SK-N-SH (cell line): ENCODE data around the gene C1QTNF4. TPM values are rescaled to one million over a fixed set of nuclear protein-coding genes. Genes with fewer than 3 reads are reported as not detected.

ENCODE experiments used
- CTCF ChIA-PET: fragments of 300-600, 350-600 bp; formaldehyde crosslinking; extraction: SDS; loops from one replicate; lab custom pipeline; 2021; lab: Yijun Ruan, JAX
- POLR2A ChIA-PET: fragments of 350-600 bp; sonication (Branson Sonifier 250); formaldehyde crosslinking; extraction: SDS; loops from one replicate; lab custom pipeline; 2020; ENCODE audit warnings: antibody characterized with exemption, inconsistent platforms; lab: Yijun Ruan, JAX
- DNase-seq: peaks from one replicate; pipeline ENCODE4 v3.0.0; 2012
- H2AFZ ChIP-seq: fragments of 200-600 bp; sonication (generic); 2 replicates; pipeline ENCODE4 v1.8.1; 2016; ENCODE audit warnings: antibody characterized with exemption, mild to moderate bottlenecking, low read depth
- H3F3A ChIP-seq: fragments of 200-600 bp; sonication (generic); replicated peaks from 2 replicates; pipeline ENCODE3; 2016; ENCODE audit warnings: antibody characterized with exemption, mild to moderate bottlenecking; ENCODE audit not compliant: insufficient read depth
- H3K27ac ChIP-seq, 2 experiments: fragments of 200-500 bp in 1 of 2; fragments of 200-600 bp in 1 of 2; sonication (Bioruptor generic) in 1 of 2; sonication (generic), shearing (Covaris generic) in 1 of 2; 2 replicates each; pipeline versions ENCODE4 v1.5.1 to v1.6.1; 2014 to 2016; ENCODE audit warnings: low read depth in 2 of 2, inconsistent platforms in 1 of 2, low read length in 1 of 2, mild to moderate bottlenecking in 1 of 2, mixed read lengths in 1 of 2
- H3K27me3 ChIP-seq: fragments of 200-600 bp; sonication (generic), shearing (Covaris generic); 2 replicates; pipeline ENCODE4 v1.6.1; 2016; ENCODE audit warnings: mixed run types; ENCODE audit not compliant: insufficient read depth
- H3K36me3 ChIP-seq, 2 experiments: fragments of 200-500 bp in 1 of 2; fragments of 200-600 bp in 1 of 2; sonication (Bioruptor generic) in 1 of 2; sonication (generic) in 1 of 2; replicated peaks in 1 of 2; 2 replicates each; pipeline versions ENCODE3 to v1.5.1; 2014 to 2016; ENCODE audit warnings: low read length in 1 of 2, mild to moderate bottlenecking in 1 of 2; ENCODE audit not compliant: insufficient read depth in 2 of 2, control insufficient read depth in 1 of 2
- H3K4me1 ChIP-seq, 2 experiments: fragments of 200-500 bp in 1 of 2; fragments of 200-600 bp in 1 of 2; sonication (Bioruptor generic) in 1 of 2; sonication (generic), shearing (Covaris generic) in 1 of 2; 2 replicates each; pipeline versions ENCODE4 v1.5.1 to v1.6.1; 2014 to 2016; ENCODE audit warnings: low read depth in 1 of 2, low read length in 1 of 2, mixed run types in 1 of 2; ENCODE audit not compliant: insufficient read depth in 2 of 2, control insufficient read depth in 1 of 2
- H3K4me2 ChIP-seq: fragments of 200-600 bp; sonication (generic), shearing (Covaris generic); 2 replicates; pipeline ENCODE4 v1.6.1; 2017; ENCODE audit warnings: mixed run types
- H3K4me3 ChIP-seq, 2 experiments: fragments of 200-500 bp in 1 of 2; fragments of 200-600 bp in 1 of 2; sonication (Bioruptor generic) in 1 of 2; sonication (generic), shearing (Covaris generic) in 1 of 2; 2 replicates each; pipeline versions ENCODE4 v1.5.1 to v1.8.1; 2014 to 2016; ENCODE audit warnings: low read depth in 2 of 2, inconsistent platforms in 1 of 2, low read length in 1 of 2, mild to moderate bottlenecking in 1 of 2, mixed read lengths in 1 of 2, moderate library complexity in 1 of 2
- H3K79me2 ChIP-seq: fragments of 200-600 bp; sonication (generic); 2 replicates; pipeline ENCODE4 v1.8.1; 2017; ENCODE audit warnings: mild to moderate bottlenecking; ENCODE audit not compliant: insufficient read depth
- H3K9ac ChIP-seq: fragments of 200-600 bp; sonication (generic); 2 replicates; pipeline ENCODE4 v1.6.1; 2017; ENCODE audit warnings: mixed run types
- H3K9me2 ChIP-seq: fragments of 200-600 bp; sonication (generic); 2 replicates; pipeline ENCODE4 v1.6.1; 2017; ENCODE audit warnings: mixed run types
- H3K9me3 ChIP-seq: fragments of 200-600 bp; sonication (generic); 2 replicates; pipeline ENCODE4 v1.6.1; 2017; ENCODE audit warnings: mixed run types, mild to moderate bottlenecking, moderate library complexity
- H4K20me1 ChIP-seq: fragments of 200-600 bp; sonication (generic); 2 replicates; pipeline ENCODE4 v1.6.1; 2017; ENCODE audit warnings: mild to moderate bottlenecking, mixed run types; ENCODE audit not compliant: insufficient read depth
- CHD2 ChIP-seq: fragments of 150-350 bp; IDR thresholded peaks from 2 replicates; pipeline ENCODE4 v1.6.1; 2018; ENCODE audit warnings: low read length; ENCODE audit not compliant: partially characterized antibody
- EP300 ChIP-seq, 2 experiments: IDR thresholded peaks; 2 replicates each; pipeline versions ENCODE4 v1.4.0 to v1.6.1; 2012; ENCODE audit warnings: borderline replicate concordance in 1 of 2, low read depth in 1 of 2, low read length in 1 of 2
- FOSL2 ChIP-seq: IDR thresholded peaks from 2 replicates; pipeline ENCODE4 v1.4.0; 2012; ENCODE audit warnings: low read depth, mild to moderate bottlenecking, moderate library complexity, borderline replicate concordance
- FOXJ3 ChIP-seq: sonication (generic); formaldehyde crosslinking; IDR thresholded peaks from 2 replicates; pipeline ENCODE4 v1.5.1; 2020; ENCODE audit warnings: mild to moderate bottlenecking, missing genetic modification reagents
- FOXM1 ChIP-seq: IDR thresholded peaks from 2 replicates; pipeline ENCODE4 v1.4.0; 2012; ENCODE audit warnings: low read depth, mild to moderate bottlenecking
- GABPA ChIP-seq: IDR thresholded peaks from 2 replicates; pipeline ENCODE4 v1.4.0; 2012; ENCODE audit warnings: low read depth, mild to moderate bottlenecking
- MEF2A ChIP-seq: IDR thresholded peaks from 2 replicates; pipeline ENCODE4 v1.4.0; 2012; ENCODE audit warnings: low read depth, borderline replicate concordance
- MXI1 ChIP-seq: IDR thresholded peaks from 2 replicates; pipeline ENCODE4 v1.6.1; 2012; ENCODE audit warnings: mild to moderate bottlenecking, low read depth, low read length, improper control_type of control experiment
- NFIC ChIP-seq: IDR thresholded peaks from 2 replicates; pipeline ENCODE4 v1.4.0; 2012; ENCODE audit warnings: borderline replicate concordance
- RAD21 ChIP-seq: IDR thresholded peaks from 2 replicates; pipeline ENCODE4 v1.6.1; 2012; ENCODE audit warnings: mild to moderate bottlenecking, low read length
- RFX5 ChIP-seq: IDR thresholded peaks from 2 replicates; pipeline ENCODE4 v1.6.1; 2012; ENCODE audit warnings: mild to moderate bottlenecking, improper control_type of control experiment, low read length
- RXRA ChIP-seq: IDR thresholded peaks from 2 replicates; pipeline ENCODE4 v1.4.0; 2012; ENCODE audit warnings: low read depth, mild to moderate bottlenecking, borderline replicate concordance
- SMC3 ChIP-seq: IDR thresholded peaks from 2 replicates; pipeline ENCODE4 v1.6.1; 2012; ENCODE audit warnings: low read depth, low read length, improper control_type of control experiment
- TAF1 ChIP-seq: IDR thresholded peaks from 2 replicates; pipeline ENCODE4 v1.6.1; 2012; ENCODE audit warnings: low read depth, mild to moderate bottlenecking, low read length, moderate library complexity, borderline replicate concordance
- TCF12 ChIP-seq: IDR thresholded peaks from 2 replicates; pipeline ENCODE4 v1.4.0; 2012
- USF2 ChIP-seq: fragments of 150-350 bp; IDR thresholded peaks from 2 replicates; pipeline ENCODE4 v1.6.1; 2017; ENCODE audit warnings: antibody characterized with exemption, low read length, low read depth, borderline replicate concordance
- YY1 ChIP-seq: IDR thresholded peaks from 2 replicates; pipeline ENCODE4 v1.4.0; 2012; ENCODE audit warnings: low read depth, mild to moderate bottlenecking
- WGBS: methylation state at CpG from one replicate; pipeline ENCODE4 v1.1.6; 2017; ENCODE audit warnings: low lambda C conversion rate; 5-methylcytosine and 5-hydroxymethylcytosine counted together
- polyA plus RNA-seq, 3 experiments: library from polyadenylated mRNA; depleted of rRNA; stranded (reverse); fragments of >200 nt; gene quantifications; 2 replicates each; pipeline ENCODE4 v1.2.3, GENCODE V29; 2012
- TF ChIP-seq, protein P1 (sequence below): fragments of 150-350 bp; IDR thresholded peaks from 2 replicates; pipeline ENCODE4 v1.6.1; 2016; ENCODE audit warnings: mild to moderate bottlenecking, low read depth, low read length

Gene C1QTNF4
- polyA plus RNA-seq, 1 of the 3 experiments (the other 2 are of a cell fraction), result 0.08 TPM

DNA sequence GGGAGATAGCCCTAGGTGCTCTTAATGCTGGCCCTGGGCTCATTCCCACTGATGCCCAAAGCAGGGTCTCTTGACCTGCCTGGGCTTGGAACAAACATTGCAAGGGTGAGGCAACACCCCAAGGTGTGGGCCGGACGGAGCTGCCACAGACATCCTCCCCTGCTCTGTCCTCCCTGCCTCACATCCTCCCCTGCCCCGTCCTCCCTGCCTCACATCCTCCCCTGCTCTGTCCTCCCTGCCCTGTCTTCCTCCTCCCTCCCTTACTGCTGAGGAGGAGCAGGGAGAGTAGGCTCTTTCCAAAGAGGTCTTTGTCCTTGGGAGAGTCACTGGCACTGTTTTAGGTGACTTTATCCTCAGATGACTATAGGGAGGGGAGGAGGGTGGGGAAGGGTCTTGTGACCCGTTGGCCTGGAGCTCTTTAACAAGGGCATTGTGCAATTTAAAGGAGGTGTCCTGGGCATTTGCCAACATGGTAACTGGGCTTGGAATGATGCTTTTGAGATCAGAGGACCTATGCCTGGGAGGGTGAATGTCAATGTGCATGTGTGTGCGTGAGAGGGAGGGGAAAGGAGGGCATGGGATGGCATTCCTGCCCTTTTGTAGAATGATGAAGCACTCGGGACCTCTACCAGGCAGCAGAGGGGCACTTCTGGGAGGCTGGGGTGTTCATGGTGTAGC lies 7.0 kb downstream of the C1QTNF4 start:
- H3K9me3 ChIP-seq, result no peaks in the 10 kb centered on the region
- H3K9me2 ChIP-seq, result no peaks in the 10 kb centered on the region
- H3K9ac ChIP-seq, result no peak overlapping the region
- no peaks in the 10 kb centered on the region for H3K4me1 ChIP-seq
- no peak overlapping the region for H3K4me3 ChIP-seq
- no peak for TF ChIP-seq YY1
- TF ChIP-seq, all 33 proteins: peak for 0
- no peaks in the 10 kb centered on the region for H3K27me3 ChIP-seq
- no peaks in the 10 kb centered on the region for H3K79me2 ChIP-seq
- 52% methylated on average over 4 of the region's 6 CpGs for WGBS
- H3K27ac ChIP-seq, result no peak overlapping the region
- no peak for DNase-seq
- no peaks in the 10 kb centered on the region for H3F3A ChIP-seq
- peaks cover 19 to 20% of the 10 kb centered on the region in 2 experiments for H3K36me3 ChIP-seq
- H4K20me1 ChIP-seq, result no peaks in the 10 kb centered on the region
- POLR2A ChIA-PET, result no interaction called here
- CTCF ChIA-PET, result interaction anchor here (1.1 kb wide), 1 partner anchor 30 kb away, joined by 3 read pairs; no protein-coding TSS in a partner anchor
- no peak overlapping the region for H3K4me2 ChIP-seq
- no peak overlapping the region for H2AFZ ChIP-seq

DNA sequence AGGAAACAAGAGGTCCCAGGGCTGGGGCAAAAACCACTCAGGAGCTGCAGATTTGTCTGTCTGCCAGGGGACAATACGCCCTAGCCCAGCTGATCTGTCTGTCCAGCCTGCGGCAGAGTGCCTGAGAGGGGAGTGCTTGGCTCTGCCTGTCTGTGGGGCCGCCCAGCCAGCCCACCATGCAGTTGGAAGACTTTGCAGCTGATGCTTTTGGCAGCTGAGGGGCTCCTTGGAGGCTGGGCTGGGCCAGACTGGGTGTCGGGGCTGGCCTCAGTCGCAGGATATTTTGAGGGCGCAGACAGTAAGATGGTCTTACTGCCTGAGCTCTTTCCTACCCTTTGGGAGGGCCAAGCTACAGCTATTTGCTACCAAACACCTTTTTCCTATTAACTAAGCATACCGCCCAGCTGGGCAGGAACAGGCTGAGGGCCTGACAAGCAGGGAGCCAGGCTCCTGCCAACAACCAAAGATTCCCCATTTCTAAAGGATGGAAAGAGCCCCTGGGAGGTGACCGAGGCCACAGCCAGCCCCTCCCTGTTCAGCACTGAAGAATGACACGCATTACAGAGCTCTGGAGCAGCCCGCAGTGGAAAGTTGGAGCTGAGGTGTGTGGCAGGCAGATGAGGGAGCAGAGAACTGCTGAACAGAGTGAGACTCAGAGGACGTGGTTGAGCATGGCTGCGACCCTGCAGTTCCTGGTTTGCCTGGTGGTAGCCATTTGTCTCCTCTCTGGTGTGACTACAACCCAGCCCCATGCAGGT lies 7.9 kb downstream of the C1QTNF4 start, which contains the start of gene FAM180B:
Gene FAM180B (plus strand): TSS at position 581 of the 758 bp plus-strand sequence. CDS start 91 bp downstream, at position 672.
- Histone ChIP-seq H4K20me1 (no peaks in the 10 kb centered on the region), H2AFZ (no peak within 1 kb of the TSS), H3K9me2 (no peaks in the 10 kb centered on the region), H3K9ac (no peak within 1 kb of the TSS), H3K4me1 (no peaks in the 10 kb centered on the region), H3K36me3 (peaks cover 28 to 29% of the 10 kb centered on the region in 2 experiments), H3K4me2 (no peak within 1 kb of the TSS), H3K79me2 (no peaks in the 10 kb centered on the region), H3F3A (no peaks in the 10 kb centered on the region), H3K27me3 (no peaks in the 10 kb centered on the region), H3K4me3 (no peak within 1 kb of the TSS), H3K9me3 (no peaks in the 10 kb centered on the region), H3K27ac (no peak within 1 kb of the TSS)
- ChIA-PET CTCF (interaction anchor here (1.6 kb wide), 1 partner anchor 31 kb away, joined by 5 read pairs; no protein-coding TSS in a partner anchor), POLR2A (interaction anchor here (1.0 kb wide), 1 partner anchor 13 kb away, joined by 3 read pairs; no protein-coding TSS in a partner anchor)
- 82% methylated on average over 6 of the region's 12 CpGs for WGBS
- no peak for TF ChIP-seq GABPA
- no peak for TF ChIP-seq CHD2
- no peak for TF ChIP-seq EP300 (IDR thresholded peaks at IDR 0.05; ENCODE audit: borderline replicate concordance in 1 of 2, low read depth in 1 of 2, low read length in 1 of 2)
- no peak for TF ChIP-seq MEF2A
- TF ChIP-seq, protein P1, sequence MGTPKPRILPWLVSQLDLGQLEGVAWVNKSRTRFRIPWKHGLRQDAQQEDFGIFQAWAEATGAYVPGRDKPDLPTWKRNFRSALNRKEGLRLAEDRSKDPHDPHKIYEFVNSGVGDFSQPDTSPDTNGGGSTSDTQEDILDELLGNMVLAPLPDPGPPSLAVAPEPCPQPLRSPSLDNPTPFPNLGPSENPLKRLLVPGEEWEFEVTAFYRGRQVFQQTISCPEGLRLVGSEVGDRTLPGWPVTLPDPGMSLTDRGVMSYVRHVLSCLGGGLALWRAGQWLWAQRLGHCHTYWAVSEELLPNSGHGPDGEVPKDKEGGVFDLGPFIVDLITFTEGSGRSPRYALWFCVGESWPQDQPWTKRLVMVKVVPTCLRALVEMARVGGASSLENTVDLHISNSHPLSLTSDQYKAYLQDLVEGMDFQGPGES, result no peak
- no peak for TF ChIP-seq MXI1
- no peak for TF ChIP-seq TCF12
- TF ChIP-seq RAD21, result no peak
- TF ChIP-seq RFX5, result no peak
- TF ChIP-seq USF2, result no peak
- TF ChIP-seq FOXJ3, result no peak
- no peak for TF ChIP-seq FOXM1
- no peak for TF ChIP-seq RXRA
- no peak for TF ChIP-seq NFIC
- no peak for TF ChIP-seq SMC3
- no peak for TF ChIP-seq TAF1
- TF ChIP-seq FOSL2, result no peak
- no peak for DNase-seq
